ENCODE measurements around the gene ATF7. TPM values are rescaled to one million over a fixed set of nuclear protein-coding genes. Genes with fewer than 3 reads are reported as not detected.

ATF7 gene
- polyA plus RNA-seq, 3 donors = 21.7 to 27.9 (median 24.4) TPM

- Histone ChIP-seq H2AFZ (ENCODE audit: insufficient read depth, low read depth, low read length, poor library complexity, severe bottlenecking) (no peak overlapping the region), H3K27ac (ENCODE audit: low read depth in 1 of 2, low read length in 2 of 2) (no peak overlapping the region), H3K9me3 (replicated peaks in 1 of 2; ENCODE audit: control insufficient read depth in 1 of 2, insufficient read depth in 1 of 2, low read length in 2 of 2) (no peaks in the 10 kb centered on the region), H4K20me1 (ENCODE audit: insufficient read depth, low read length) (peaks cover 95% of the 10 kb centered on the region), H3K9ac (ENCODE audit: insufficient read depth, low read length, poor library complexity, severe bottlenecking) (no peak overlapping the region), H3K4me1 (ENCODE audit: control insufficient read depth in 1 of 2, insufficient read depth in 2 of 2, low read length in 2 of 2) (no peaks in the 10 kb centered on the region), H3K36me3 (replicated peaks in 1 of 2; ENCODE audit: control insufficient read depth in 1 of 2, insufficient read depth in 2 of 2, low read length in 2 of 2) (peaks cover 99% of the 10 kb centered on the region in 2 donors), H3K4me2 (replicated peaks; ENCODE audit: extremely low read depth, low read length, poor library complexity, severe bottlenecking) (no peak overlapping the region), H3K4me3 (replicated peaks in 1 of 3; ENCODE audit: low read depth in 2 of 3, low read length in 3 of 3) (no peak overlapping the region), H3K27me3 (ENCODE audit: control insufficient read depth in 2 of 2, insufficient read depth in 2 of 2, low read length in 2 of 2) (no peaks in the 10 kb centered on the region), H3K79me2 (ENCODE audit: insufficient read depth, low read length) (peaks cover 90% of the 10 kb centered on the region)
- Mint-ChIP-seq H3K9me3 (no peaks in the 10 kb centered on the region), H3K4me3 (no peak overlapping the region), H3K36me3 (peaks cover 90 to 98% of the 10 kb centered on the region in 2 donors), H3K4me1 (no peaks in the 10 kb centered on the region), H3K27me3 (ENCODE audit: low read depth in 3 of 3) (peaks cover 0 to 2% (median 0%) of the 10 kb centered on the region in 3 donors), H3K27ac (peak overlapping the region in 1 of 7 donors; percentile 50)
- TF ChIP-seq CTCF (IDR thresholded peaks at IDR 0.05) = no peak
- DNase-seq = no peak
- WGBS (ENCODE audit: insufficient coverage) = 100% methylated on average over 2 of the region's 4 CpGs
- intact Hi-C loops (cut with micrococcal nuclease) = no loop called here
These were observed 159.5 kb downstream of the ATF7 start for GRCh38 chr12:53466640-53467039.

- Histone ChIP-seq H3K27ac (ENCODE audit: low read depth in 1 of 2, low read length in 2 of 2) (peak overlapping the region in 1 of 2 donors; percentile 59), H3K4me3 (replicated peaks in 1 of 3; ENCODE audit: low read depth in 2 of 3, low read length in 3 of 3) (no peak overlapping the region), H3K9ac (ENCODE audit: insufficient read depth, low read length, poor library complexity, severe bottlenecking) (no peak overlapping the region), H3K27me3 (ENCODE audit: control insufficient read depth in 2 of 2, insufficient read depth in 2 of 2, low read length in 2 of 2) (no peaks in the 10 kb centered on the region), H3K4me2 (replicated peaks; ENCODE audit: extremely low read depth, low read length, poor library complexity, severe bottlenecking) (no peak overlapping the region), H2AFZ (ENCODE audit: insufficient read depth, low read depth, low read length, poor library complexity, severe bottlenecking) (no peak overlapping the region), H4K20me1 (ENCODE audit: insufficient read depth, low read length) (peaks cover 97% of the 10 kb centered on the region), H3K4me1 (ENCODE audit: control insufficient read depth in 1 of 2, insufficient read depth in 2 of 2, low read length in 2 of 2) (no peaks in the 10 kb centered on the region), H3K79me2 (ENCODE audit: insufficient read depth, low read length) (peaks cover 93% of the 10 kb centered on the region), H3K9me3 (replicated peaks in 1 of 2; ENCODE audit: control insufficient read depth in 1 of 2, insufficient read depth in 1 of 2, low read length in 2 of 2) (no peaks in the 10 kb centered on the region), H3K36me3 (replicated peaks in 1 of 2; ENCODE audit: control insufficient read depth in 1 of 2, insufficient read depth in 2 of 2, low read length in 2 of 2) (peaks cover 100% of the 10 kb centered on the region in 2 donors)
- no CpG with 5 or more reads among the region's 2 CpGs for WGBS (ENCODE audit: insufficient coverage)
- Mint-ChIP-seq H3K4me3 (no peak overlapping the region), H3K27ac (peak overlapping the region in 4 of 7 donors; percentile 2 to 43 (median 28)), H3K36me3 (peaks cover 93 to 98% of the 10 kb centered on the region in 2 donors), H3K9me3 (no peaks in the 10 kb centered on the region), H3K27me3 (ENCODE audit: low read depth in 3 of 3) (peaks cover 0 to 2% (median 0%) of the 10 kb centered on the region in 3 donors), H3K4me1 (no peaks in the 10 kb centered on the region)
- no peak for TF ChIP-seq CTCF (IDR thresholded peaks at IDR 0.05)
- DNase-seq = no peak
- intact Hi-C loops (cut with micrococcal nuclease) = no loop called here
These were observed 160.5 kb downstream of the ATF7 start for GRCh38 chr12:53465679-53466078.

All from CD14-positive monocyte (primary cell).